ENCODE results near the gene ST6GALNAC6.
"Not testable (repeated sequence)": the region's sequence is repeated elsewhere in the genome, so short reads cannot be mapped to it uniquely, and the experiment has no call there.

Gene ST6GALNAC6

GRCh38 chr9:127871531-127871930 lies 27.9 kb downstream of the ST6GALNAC6 start:
- no peak for DNase-seq

DNA sequence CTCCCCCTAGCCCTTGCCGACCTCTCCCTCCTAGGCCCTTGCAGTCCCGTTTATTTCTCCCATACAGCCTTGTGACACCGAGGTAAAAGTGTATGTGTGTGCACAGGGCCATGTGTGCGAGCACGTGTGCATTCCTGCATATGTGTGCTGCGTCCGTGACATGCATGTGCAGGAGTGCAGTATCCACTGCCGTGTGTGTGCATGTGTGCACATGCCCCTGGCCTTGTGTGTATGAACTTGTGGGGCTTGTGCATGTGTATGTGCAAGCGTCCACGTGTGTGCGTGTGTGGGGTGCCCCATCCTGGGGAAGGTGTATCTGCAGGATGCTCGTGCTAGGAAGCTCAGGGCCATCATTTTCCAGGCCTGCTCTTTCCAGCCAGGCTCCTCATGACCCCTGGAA lies 28.5 kb downstream of the ST6GALNAC6 start:
- DNase-seq: no peak

- not testable (repeated sequence) for DNase-seq
Observed at GRCh38 chr9:127870153-127870491, 29.3 kb downstream of the ST6GALNAC6 start.

DNA sequence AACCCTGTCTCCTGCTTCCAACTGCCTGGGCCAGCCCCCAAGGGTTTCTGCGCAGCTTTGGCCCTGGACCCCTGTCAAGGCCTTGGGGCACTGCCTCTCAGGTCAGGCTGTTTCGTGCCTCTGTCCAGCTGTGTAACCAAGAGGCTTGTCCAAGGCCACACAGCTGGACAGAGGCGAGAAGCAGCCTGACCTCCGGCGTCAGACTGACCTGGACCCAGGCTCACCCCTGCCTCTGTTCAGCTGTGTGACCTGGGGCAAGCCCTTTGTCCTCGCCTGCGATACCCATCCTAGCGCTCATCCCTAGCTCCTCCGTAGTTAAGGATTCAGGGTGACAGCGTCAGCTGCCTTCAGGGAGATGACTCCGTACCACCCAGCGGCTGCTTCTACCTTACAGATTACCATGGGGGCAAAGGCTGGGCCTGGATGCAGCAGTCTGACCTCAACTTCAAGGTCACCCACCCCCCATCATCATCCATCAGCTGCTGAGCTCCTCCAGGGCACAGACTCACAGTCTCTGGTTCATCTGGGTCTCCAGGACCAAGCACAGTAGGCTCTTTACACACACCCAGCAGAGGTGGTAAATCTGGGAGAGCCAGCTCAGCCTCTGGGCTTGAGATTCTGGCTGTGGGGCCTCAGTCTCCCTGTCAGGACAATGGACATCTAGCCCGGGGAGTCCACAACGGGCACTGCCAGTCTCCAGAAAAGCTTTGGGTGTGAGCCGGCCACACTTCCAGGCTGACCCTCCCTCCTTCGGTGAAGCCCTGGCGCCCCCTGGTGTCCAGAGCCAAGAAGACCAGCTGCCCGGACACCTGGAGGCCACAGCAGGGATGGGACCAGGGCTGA lies 29.9 kb downstream of the ST6GALNAC6 start:
- peak; percentile 26 to 76 for DNase-seq

DNA sequence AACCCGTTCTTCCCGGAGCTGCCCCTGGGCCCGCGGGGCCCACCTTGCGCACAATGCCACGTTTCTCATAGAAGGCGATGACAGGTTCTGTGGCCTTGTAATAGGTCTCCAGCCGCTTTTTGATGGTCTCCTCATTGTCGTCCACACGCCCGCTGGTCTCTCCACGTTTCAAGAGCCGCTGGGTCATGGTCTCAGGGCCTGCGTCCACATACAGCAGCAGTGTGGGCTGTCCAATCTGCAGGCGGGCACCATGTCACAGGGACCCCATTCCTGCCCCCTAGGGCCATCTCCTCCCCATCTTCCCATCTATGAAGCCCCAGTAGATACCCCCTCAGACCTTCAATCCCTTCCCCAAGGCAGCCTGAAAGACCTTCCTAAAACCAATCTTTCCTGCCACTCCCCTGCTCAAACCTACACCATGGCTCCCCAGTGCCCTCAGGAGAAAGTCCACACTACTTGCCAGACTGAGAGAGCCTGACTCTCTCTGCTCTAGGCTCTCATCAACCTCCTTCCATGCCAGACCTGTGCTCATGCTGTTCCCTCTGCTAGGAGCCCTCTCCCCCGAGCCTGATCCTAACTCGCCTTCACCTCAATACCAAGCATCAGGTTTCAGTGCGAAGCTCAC lies 31.0 kb downstream of the ST6GALNAC6 start:
- no peak for DNase-seq

GRCh38 chr9:127867356-127868277 lies 31.8 kb downstream of the ST6GALNAC6 start:
- DNase-seq: no peak

DNA sequence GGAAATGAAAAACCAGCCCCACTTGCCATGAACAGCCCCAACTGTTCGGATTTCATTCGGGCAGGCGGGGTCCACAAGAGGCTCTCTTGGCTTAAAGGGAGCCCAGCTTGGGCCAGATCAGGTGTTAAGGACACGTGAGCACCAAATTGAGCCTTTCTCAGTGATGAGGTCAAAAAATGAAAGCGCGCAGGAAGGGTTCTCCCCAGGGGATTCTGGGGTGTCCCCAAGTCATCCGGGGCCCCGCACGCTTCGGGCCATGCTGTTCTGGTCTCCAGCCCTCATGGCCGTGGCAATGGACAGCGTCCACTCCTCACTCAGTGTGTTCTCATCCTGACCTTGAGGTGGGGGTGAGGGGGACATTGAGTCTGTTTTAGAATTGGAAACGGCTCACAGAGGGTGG lies 32.9 kb downstream of the ST6GALNAC6 start:
- DNase-seq: no peak

DNA sequence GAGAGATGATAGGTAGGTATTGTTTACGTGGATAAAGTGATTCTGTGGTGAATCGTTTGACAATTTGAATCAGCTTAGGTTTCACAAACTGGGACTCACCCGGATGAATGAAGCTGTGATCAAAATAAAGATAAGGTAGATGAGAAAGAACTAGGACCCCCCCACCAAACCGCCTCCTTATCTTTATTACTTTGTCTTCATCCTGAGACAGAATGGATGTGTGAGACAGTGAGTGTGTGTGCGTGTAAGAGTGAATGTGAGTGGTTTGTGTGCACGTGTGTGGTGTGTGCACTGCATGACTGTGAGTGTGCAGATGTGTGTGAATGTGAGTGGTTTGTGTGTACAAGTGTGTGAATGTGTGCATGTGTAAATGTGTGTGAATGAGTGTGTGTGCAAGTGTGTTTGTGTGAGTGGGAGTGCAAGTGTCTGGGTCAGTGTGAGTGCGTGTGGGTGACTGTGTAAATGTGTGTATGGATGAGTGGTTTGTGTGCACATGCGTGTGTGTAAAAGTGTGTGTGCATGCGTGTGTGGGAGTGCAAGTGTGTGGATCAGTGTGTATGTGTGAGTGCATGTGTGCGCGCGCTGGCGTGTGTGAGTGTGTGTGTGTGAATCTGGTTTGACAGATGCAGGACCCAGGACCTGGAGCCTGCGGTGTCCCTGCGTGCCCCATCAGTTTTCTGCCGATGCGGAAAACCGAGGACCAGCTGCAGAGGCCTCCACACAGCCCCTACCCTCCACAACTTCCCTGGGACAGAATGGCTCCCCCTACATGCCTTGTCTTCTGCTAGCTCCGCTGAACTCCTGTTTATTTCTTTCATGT lies 33.5 kb downstream of the ST6GALNAC6 start:
- peak in 1 of 2 donors; percentile 23 for DNase-seq

DNA sequence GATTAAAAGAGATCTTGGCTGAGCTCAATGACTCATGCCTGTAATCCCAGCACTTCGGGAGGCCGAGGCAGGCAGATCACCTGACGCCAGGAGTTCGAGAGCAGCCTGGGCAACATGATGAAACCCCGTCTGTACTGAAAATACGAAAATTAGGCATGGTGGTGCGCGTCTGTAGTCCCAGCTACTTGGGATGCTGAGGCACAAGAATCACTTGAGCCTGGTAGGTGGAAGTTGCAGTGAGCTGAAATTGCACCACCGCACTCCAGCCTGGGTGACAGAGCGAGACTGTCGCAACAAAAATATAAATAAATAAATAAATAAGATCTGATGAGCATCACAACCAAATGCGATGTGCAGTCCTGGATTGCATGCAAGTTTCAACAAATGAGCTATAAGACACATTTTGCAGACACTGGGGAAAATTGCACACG lies 36.2 kb downstream of the ST6GALNAC6 start:
- DNase-seq: no peak

- DNase-seq: peak; percentile 33 to 96
Observed at GRCh38 chr9:127862075-127863011, 37.1 kb downstream of the ST6GALNAC6 start.

DNA sequence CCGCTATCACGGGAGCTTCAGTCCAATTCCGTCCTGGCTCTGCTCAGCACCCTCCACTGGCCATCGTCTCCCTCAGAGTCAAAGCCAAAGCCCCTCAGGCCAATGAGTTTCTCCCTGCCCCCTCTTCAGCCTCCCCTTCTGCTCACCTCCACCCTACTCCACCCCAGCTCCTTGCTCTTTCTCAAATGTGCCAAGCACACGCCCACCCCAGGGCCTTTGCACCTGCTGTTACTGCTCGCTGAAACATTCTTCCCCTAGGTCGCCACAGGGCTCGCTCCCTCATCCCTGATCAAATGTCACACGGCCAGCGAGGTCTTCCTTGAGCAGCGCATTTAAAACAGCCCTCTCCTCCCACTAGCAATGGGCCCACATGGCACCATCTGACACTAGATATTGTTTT lies 38.6 kb downstream of the ST6GALNAC6 start:
- no peak for DNase-seq

- DNase-seq: no peak
Observed at GRCh38 chr9:127860260-127860659, 39.1 kb downstream of the ST6GALNAC6 start.

DNA sequence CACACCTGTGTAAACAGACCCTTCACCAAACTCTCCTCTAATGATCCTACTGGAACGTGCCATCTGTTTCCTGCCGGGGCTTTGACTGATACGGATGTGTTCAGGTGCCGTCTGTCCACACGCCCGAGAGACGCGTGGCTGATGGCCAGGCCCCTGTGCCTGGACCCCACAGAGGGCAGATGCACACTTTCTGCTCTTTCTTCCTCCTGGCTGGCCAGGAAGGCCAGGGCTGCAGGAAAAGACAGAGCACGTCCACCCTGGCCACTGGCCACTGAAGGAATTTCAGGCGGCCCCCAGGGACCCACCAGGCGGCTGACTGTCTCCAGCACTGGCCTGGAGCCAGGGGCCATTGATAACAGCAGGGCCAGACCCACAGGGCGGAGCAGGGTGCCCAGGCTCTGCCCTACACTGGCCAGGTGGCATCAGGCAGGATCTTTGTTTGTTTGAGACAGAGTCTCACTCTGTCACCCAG lies 41.3 kb downstream of the ST6GALNAC6 start:
- no peak for DNase-seq

GRCh38 chr9:127857278-127857677 lies 42.1 kb downstream of the ST6GALNAC6 start:
- DNase-seq: no peak

DNA sequence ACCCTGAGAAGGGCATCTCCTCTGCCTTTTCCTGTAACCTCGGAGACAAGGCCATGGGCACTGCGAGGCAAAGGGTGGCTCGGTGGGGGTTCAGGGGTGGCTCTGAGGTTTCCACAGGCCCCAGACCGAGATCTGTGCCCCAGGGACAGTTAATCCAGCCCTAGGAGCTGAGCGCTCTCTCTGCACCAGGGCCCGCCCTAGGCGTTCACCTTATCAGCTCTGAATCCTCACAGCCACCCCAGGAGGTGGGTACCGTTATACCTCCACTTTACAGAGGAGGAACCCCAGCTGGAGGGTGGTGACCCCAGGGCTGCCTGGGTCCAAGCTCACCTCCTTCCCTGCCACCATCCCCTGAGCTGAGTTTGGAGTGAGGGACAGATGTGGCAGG lies 42.7 kb downstream of the ST6GALNAC6 start:
- no peak for DNase-seq

DNA sequence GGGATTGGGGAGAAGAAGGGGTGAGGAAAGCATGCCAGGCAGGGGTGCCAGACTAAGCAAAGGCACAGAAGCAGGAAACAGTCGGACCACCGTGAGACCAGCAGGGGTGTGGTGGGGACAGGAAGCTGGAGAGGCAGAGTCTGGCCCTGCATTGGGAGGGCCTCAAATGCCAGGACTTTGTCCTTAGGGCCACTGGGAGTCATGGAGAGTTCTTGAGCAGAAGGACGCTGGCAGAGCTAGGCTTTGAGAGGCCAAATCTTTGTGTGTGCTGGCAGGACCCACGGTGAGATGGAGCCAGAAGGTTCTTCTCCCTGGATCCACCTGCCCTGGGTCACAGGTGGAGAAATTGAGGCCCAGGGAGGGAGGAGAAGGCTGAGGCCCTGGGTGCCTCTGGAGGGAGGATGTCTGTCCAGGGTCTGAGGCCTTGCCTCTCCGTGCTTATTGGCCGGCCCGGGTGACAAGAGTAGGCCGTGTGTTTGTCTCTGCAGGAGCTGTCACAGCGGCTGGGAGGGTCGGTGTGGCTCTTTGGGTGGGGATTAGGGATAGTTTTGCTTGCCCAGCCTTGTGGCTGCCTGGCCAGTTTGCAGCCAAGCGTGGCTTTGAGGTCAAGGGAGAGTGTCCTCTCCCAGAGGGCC lies 43.2 kb downstream of the ST6GALNAC6 start:
- DNase-seq: no peak

GRCh38 chr9:127855522-127855921 lies 43.9 kb downstream of the ST6GALNAC6 start:
- no peak for DNase-seq

GRCh38 chr9:127854960-127855359 lies 44.4 kb downstream of the ST6GALNAC6 start:
- DNase-seq: no peak

DNA sequence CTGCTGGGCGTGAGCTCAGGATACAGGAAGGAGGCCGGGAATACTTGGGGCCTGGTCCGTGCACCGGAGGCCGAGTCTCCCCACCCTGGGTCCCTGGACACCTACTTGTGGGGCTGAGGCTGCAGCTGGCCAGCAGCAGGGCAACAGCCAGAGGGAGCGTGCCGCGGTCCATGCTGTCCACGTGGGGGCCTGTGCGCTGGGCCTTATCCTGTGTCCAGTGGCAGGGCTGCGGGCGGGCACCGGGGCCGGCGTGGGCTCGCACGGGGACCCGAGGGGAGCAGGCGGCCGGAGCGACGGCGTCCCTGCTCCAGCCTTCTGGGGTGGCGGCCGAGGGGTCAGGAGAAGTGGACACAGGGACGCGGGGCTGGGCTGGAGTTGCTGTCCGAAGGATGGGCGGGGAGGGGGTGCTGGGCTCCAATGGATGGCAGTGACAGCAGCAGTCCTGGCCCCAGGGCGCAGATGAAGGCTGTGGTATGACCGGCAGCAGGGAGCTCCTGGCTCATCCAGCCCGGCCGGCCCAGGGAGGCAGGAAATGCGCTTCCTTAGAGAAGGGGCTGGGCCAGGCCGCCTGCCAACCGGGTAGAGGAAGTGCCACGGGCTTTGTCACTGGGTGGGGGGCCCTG lies 45.1 kb downstream of the ST6GALNAC6 start, which contains the start of gene ENG:
ENG (minus strand) TSS at position 475 of the 623 bp plus-strand sequence; CDS start at position 172, 303 bp downstream.
- DNase-seq: no peak

Measured in bone marrow (tissue), 2 donors.